Stimulated activated CD8-positive, alpha-beta memory T cell treated with anti-CD3 and anti-CD28 coated beads, Interleukin-15, amount 100 ng/mL, for 1 hour (primary cell): ENCODE results near the gene TMED6.
"Not testable (repeated sequence)": the region's sequence is repeated elsewhere in the genome, so short reads cannot be mapped to it uniquely, and the experiment has no call there.

ENCODE experiments used
- DNase-seq: peaks from one replicate; pipeline ENCODE4 v3.0.0-alpha.2; 2020; ENCODE audit warnings: low read depth

The TMED6 gene

GRCh38 chr16:69301861-69302260 lies 49.7 kb downstream of the TMED6 start:
- no peak for DNase-seq

- no peak for DNase-seq
Measured at GRCh38 chr16:69301187-69301586, 50.4 kb downstream of the TMED6 start.

GRCh38 chr16:69298261-69298660 lies 53.3 kb downstream of the TMED6 start:
- no peak for DNase-seq

- DNase-seq, result not testable (repeated sequence)
Measured at GRCh38 chr16:69296771-69297170, 54.8 kb downstream of the TMED6 start.

- no peak for DNase-seq
Measured at GRCh38 chr16:69294051-69294450, 57.5 kb downstream of the TMED6 start.

- no peak for DNase-seq
Measured at GRCh38 chr16:69293401-69293800, 58.2 kb downstream of the TMED6 start.
